Measurements from ENCODE around the gene ZFHX3. TPM values are rescaled to one million over a fixed set of nuclear protein-coding genes. Genes with fewer than 3 reads are reported as not detected.

The ZFHX3 gene
- total and polyA plus RNA-seq, 10 of the 15 experiments (the other 5 are each of a cell fraction or from before 2014, with no cell fraction given): 0.68 to 8.6 (median 2.0) TPM

- H3K4me1 ChIP-seq (ENCODE audit: control insufficient read depth, insufficient read depth, low read length): peaks cover 14% of the 10 kb centered on the region
- FAIRE-seq: no peak
- H3K9ac ChIP-seq (ENCODE audit: control insufficient read depth, insufficient read depth, low read length): no peak overlapping the region
- TF ChIP-seq NR2F1 (conservative IDR thresholded peaks at IDR 0.05) (no peak), NKRF (conservative IDR thresholded peaks at IDR 0.05) (no peak), SMAD1 (IDR thresholded peaks at IDR 0.05; ENCODE audit: low read depth, partially characterized antibody) (no peak)
- no TSS peak for BruUV-seq (replicated peaks)
- no peaks in the 10 kb centered on the region for H3K9me3 ChIP-seq (replicated peaks; ENCODE audit: control insufficient read depth, insufficient read depth, low read length)
- H3K36me3 ChIP-seq (ENCODE audit: control insufficient read depth in 2 of 2, insufficient read depth in 2 of 2, low read length in 1 of 2): no peaks in the 10 kb centered on the region
- in situ Hi-C loops (cut with MboI): no loop called here
- H3K27me3 ChIP-seq (replicated peaks in 1 of 2; ENCODE audit: control insufficient read depth in 2 of 2, insufficient read depth in 2 of 2, low read length in 1 of 2): no peaks in the 10 kb centered on the region
- no peak overlapping the region for H3K27ac ChIP-seq (ENCODE audit: control insufficient read depth, insufficient read depth)
- intact Hi-C loops (cut with micrococcal nuclease; ENCODE audit: unreplicated experiment): no loop called here
- ChIA-PET CTCF (interaction anchor here (0.8 to 11.3 kb wide), 4 partner anchors 14 to 217 kb away, joined by 3 to 57 read pairs (median 4); no protein-coding TSS in a partner anchor), SMC1A (ENCODE audit: uncharacterized antibody, unreplicated experiment) (interaction anchor here (1.2 to 3.8 kb wide), 3 partner anchors 13 to 546 kb away, joined by 7 to 16 read pairs (median 10); no protein-coding TSS in a partner anchor), RAD21 (ENCODE audit: unreplicated experiment) (interaction anchor here (1.1 to 1.7 kb wide), 3 partner anchors 12 to 217 kb away, joined by 3 to 7 read pairs (median 5); no protein-coding TSS in a partner anchor), POLR2A (interaction anchor here (0.7 kb wide), 1 partner anchor 17 kb away, joined by 7 read pairs; no protein-coding TSS in a partner anchor)
- ATAC-seq: no peak
- no peak overlapping the region for H3K4me2 ChIP-seq (ENCODE audit: control insufficient read depth, insufficient read depth)
- no peaks in the 10 kb centered on the region for H4K20me1 ChIP-seq (ENCODE audit: control insufficient read depth, insufficient read depth)
- peaks cover 11% of the 10 kb centered on the region for H3K79me2 ChIP-seq (ENCODE audit: control insufficient read depth, insufficient read depth, low read length)
- WGBS (ENCODE audit: insufficient coverage, insufficient replicate concordance, low lambda C conversion rate, missing lambda C conversion rate): 100% methylated on average over 4 of the region's 4 CpGs
- DNase-seq (ENCODE audit: low read depth, low spot score): no peak
- no peak overlapping the region for H2AFZ ChIP-seq (ENCODE audit: control insufficient read depth, low read depth, low read length)
- no peak overlapping the region for H3K4me3 ChIP-seq
Observed at GRCh38 chr16:73049511-73049910, 1.6 kb upstream of the ZFHX3 start.

- in situ Hi-C loops (cut with MboI) (no loop called here), intact Hi-C loops (cut with micrococcal nuclease; ENCODE audit: unreplicated experiment) (no loop called here)
- no peaks in the 10 kb centered on the region for H3K36me3 ChIP-seq (ENCODE audit: control insufficient read depth in 2 of 2, insufficient read depth in 2 of 2, low read length in 1 of 2)
- H3K27ac ChIP-seq (ENCODE audit: control insufficient read depth, insufficient read depth): no peak overlapping the region; the same call in 1 of the 2 replicates
- RAD21 ChIA-PET (ENCODE audit: unreplicated experiment): interaction anchor here (1.1 to 1.7 kb wide), 3 partner anchors 11 to 217 kb away, joined by 3 to 7 read pairs (median 5); no protein-coding TSS in a partner anchor
- ATAC-seq (no peak), DNase-seq (ENCODE audit: low read depth, low spot score) (no peak), FAIRE-seq (no peak)
- H2AFZ ChIP-seq (ENCODE audit: control insufficient read depth, low read depth, low read length): no peak overlapping the region; the same call in 1 of the 2 replicates
- no peaks in the 10 kb centered on the region for H4K20me1 ChIP-seq (ENCODE audit: control insufficient read depth, insufficient read depth)
- SMC1A ChIA-PET (ENCODE audit: uncharacterized antibody, unreplicated experiment): interaction anchor here (1.2 to 3.8 kb wide), 3 partner anchors 13 to 546 kb away, joined by 7 to 16 read pairs (median 10); no protein-coding TSS in a partner anchor
- WGBS (ENCODE audit: insufficient coverage, insufficient replicate concordance, low lambda C conversion rate, missing lambda C conversion rate): 78% methylated on average over 8 of the region's 8 CpGs
- H3K4me1 ChIP-seq (ENCODE audit: control insufficient read depth, insufficient read depth, low read length): peaks cover 14% of the 10 kb centered on the region
- peak overlapping the region; percentile 69 for H3K9ac ChIP-seq (ENCODE audit: control insufficient read depth, insufficient read depth, low read length)
- no peaks in the 10 kb centered on the region for H3K9me3 ChIP-seq (replicated peaks; ENCODE audit: control insufficient read depth, insufficient read depth, low read length)
- peak overlapping the region; percentile 75 for H3K4me2 ChIP-seq (ENCODE audit: control insufficient read depth, insufficient read depth)
- peak overlapping the region; percentile 80; the same call in 1 of the 2 replicates for H3K4me3 ChIP-seq
- H3K79me2 ChIP-seq (ENCODE audit: control insufficient read depth, insufficient read depth, low read length): peaks cover 13% of the 10 kb centered on the region
- no TSS peak for BruUV-seq (replicated peaks)
- POLR2A ChIA-PET: interaction anchor here (0.7 kb wide), 1 partner anchor 16 kb away, joined by 7 read pairs; no protein-coding TSS in a partner anchor
- CTCF ChIA-PET: interaction anchor here (0.8 to 11.3 kb wide), 4 partner anchors 13 to 216 kb away, joined by 3 to 57 read pairs (median 4); no protein-coding TSS in a partner anchor
- no peaks in the 10 kb centered on the region for H3K27me3 ChIP-seq (replicated peaks in 1 of 2; ENCODE audit: control insufficient read depth in 2 of 2, insufficient read depth in 2 of 2, low read length in 1 of 2)
- no peak for TF ChIP-seq E2F4 (IDR thresholded peaks at IDR 0.05; ENCODE audit: low read depth, low read length)
- TF ChIP-seq CTCF (IDR thresholded peaks at IDR 0.05 in 2 of 3, conservative IDR thresholded peaks at IDR 0.05 in 1 of 3; ENCODE audit: control insufficient read depth in 2 of 3, extremely low read depth in 1 of 3, insufficient read depth in 1 of 3, low read depth in 3 of 3, low read length in 3 of 3): no peak
Observed at GRCh38 chr16:73049091-73049490, 1.2 kb upstream of the ZFHX3 start.
